GM12865 (cell line): Measurements from ENCODE around the gene APOL6.

Experiments
- DNase-seq: peaks from one replicate; pipeline ENCODE4 v3.0.0; 2010; ENCODE audit warnings: low read depth
- H3K4me3 ChIP-seq: 2 replicates; pipeline ENCODE4 v1.5.1; 2011; ENCODE audit warnings: mild to moderate bottlenecking, low read depth, low read length, control low read depth
- TF ChIP-seq, protein P1 (sequence below): IDR thresholded peaks from 2 replicates; pipeline ENCODE4 v1.5.1; 2011; ENCODE audit warnings: low read length, control low read depth, low read depth, inconsistent platforms; ENCODE audit not compliant: insufficient read depth; ENCODE audit errors: missing control alignments

Gene APOL6

DNA sequence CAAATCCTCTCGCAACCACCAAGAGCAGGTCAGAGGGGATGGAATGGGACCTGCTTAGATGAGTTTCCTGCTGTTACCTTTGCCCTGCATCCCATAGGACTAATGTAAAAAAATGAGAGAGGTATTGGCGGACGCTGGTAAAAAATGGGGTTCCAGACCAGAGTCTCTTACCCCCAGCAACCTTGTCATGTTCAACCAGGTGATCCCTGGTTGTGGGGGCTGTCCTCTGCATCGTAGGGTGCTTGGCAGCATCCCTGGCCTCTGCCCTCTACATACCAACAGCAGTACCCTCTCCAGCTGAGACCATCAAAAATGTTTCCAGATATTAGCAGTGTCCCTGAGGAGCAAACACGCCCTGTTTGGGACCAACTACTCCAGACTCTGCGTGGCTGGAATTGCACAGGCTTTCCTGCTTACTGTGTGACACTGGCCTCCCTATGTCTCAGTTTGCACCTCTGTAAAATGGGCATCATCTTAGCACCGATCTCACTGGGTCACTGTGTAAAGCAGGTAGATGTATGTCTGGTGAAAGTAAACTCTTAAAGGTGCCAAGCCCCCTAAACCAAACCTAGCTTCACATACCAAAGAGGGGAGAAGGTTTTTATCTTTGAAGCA, 1.5 kb downstream of the APOL6 start:
- DNase-seq, result no peak
- peak overlapping the region; percentile 93 for H3K4me3 ChIP-seq
- TF ChIP-seq, protein P1, sequence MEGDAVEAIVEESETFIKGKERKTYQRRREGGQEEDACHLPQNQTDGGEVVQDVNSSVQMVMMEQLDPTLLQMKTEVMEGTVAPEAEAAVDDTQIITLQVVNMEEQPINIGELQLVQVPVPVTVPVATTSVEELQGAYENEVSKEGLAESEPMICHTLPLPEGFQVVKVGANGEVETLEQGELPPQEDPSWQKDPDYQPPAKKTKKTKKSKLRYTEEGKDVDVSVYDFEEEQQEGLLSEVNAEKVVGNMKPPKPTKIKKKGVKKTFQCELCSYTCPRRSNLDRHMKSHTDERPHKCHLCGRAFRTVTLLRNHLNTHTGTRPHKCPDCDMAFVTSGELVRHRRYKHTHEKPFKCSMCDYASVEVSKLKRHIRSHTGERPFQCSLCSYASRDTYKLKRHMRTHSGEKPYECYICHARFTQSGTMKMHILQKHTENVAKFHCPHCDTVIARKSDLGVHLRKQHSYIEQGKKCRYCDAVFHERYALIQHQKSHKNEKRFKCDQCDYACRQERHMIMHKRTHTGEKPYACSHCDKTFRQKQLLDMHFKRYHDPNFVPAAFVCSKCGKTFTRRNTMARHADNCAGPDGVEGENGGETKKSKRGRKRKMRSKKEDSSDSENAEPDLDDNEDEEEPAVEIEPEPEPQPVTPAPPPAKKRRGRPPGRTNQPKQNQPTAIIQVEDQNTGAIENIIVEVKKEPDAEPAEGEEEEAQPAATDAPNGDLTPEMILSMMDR, result no peak

DNA sequence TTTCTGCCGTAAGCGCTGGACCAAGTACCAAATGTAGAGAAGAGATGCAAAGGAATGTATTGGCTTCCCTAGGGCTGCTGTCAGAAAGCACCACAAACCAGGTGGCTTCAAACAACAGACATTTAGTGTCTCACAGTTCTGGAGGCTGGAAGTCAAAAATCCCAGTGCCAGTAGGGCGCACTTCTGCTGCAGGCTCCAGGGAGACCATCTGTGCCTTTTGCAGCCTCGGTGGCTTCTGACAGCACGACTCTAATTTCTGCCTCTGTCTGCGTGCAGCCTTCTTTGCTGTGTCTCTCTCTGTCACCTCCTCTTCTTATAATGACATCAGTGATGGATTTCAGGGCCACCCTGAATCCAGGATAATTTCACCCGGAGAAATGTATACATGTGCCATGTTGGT, 2.8 kb downstream of the APOL6 start:
- no peak overlapping the region for H3K4me3 ChIP-seq
- TF ChIP-seq, protein P1, result no peak
- no peak for DNase-seq

DNA sequence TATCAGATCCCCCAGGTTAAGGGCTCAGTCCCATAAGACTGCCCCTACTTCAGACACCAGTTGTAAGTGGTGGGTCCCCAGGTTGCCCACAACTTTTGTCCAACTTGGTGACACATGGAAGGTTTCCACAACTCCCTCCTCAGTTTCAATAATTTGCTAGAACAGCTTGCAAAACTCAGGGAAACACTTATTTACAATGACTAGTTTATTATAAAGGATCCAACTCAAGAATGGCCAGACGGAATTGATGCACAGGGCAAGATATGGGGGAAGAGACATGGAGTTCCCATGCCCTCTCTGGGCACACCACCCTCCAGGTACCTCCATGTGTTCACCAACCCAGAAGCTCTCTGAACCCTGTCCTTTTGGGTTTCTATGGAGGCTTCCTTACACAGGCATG, 5.6 kb downstream of the APOL6 start:
- H3K4me3 ChIP-seq, result no peak overlapping the region
- TF ChIP-seq, protein P1, result no peak
- no peak for DNase-seq

DNA sequence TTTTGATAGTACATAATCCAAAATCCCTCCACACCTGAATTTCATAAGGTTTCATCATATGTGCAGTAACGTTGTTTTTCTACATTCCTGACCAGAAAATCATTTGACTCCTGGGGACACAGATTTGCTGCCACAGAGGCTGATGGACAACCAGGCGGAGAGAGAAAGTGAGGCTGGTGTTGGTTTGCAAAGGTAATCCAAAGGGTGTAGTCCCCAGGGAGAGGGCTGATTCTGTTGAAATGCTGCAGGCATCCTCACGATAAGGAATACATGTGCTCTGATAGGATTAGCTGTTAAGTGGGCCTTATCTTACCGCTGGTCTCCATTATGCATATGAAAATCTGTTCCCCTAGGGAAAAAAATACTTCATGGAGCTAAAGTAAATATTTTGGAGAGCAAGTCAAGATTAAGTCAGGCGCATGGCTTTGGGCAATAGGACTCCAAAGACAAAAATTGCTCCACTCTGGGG, 8.1 kb downstream of the APOL6 start:
- DNase-seq, result no peak
- TF ChIP-seq, protein P1, result no peak
- no peak overlapping the region for H3K4me3 ChIP-seq

DNA sequence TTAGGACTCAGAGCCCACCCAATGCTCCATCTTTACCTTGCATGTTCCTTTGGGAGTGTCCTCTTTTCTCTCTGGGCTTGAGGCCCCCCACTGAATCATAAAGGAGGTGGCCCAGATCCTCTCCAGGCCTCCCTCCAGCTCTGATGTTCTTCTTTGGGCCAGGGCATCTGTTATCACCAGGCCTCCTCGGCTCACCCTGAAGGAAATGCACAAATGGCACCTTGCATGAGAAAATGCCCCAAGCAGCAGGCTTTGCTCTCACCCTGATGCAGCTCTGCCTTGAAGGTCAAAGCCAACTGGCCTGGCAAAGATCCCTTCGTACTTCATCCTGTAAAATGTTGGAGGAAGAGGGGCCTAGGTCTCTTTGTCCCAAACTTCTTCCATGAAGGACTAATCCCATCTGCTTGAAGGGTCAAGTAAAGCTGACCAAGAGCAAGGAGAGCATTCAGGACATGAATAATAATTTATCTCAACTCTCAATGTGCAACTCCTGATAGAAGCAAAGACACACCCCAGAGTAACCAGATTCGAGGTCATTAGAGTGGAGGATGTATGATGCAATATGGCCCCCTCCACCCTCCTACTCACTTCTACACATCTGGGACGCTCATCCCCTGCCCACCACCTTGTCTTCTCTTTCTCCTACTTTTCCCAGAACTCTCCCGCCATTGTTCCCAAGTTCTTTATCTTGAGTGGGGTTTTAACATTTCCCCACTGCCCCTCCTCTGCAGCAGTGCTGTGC, 9.5 kb downstream of the APOL6 start:
- no peak for DNase-seq
- TF ChIP-seq, protein P1, result no peak
- no peak overlapping the region for H3K4me3 ChIP-seq

DNA sequence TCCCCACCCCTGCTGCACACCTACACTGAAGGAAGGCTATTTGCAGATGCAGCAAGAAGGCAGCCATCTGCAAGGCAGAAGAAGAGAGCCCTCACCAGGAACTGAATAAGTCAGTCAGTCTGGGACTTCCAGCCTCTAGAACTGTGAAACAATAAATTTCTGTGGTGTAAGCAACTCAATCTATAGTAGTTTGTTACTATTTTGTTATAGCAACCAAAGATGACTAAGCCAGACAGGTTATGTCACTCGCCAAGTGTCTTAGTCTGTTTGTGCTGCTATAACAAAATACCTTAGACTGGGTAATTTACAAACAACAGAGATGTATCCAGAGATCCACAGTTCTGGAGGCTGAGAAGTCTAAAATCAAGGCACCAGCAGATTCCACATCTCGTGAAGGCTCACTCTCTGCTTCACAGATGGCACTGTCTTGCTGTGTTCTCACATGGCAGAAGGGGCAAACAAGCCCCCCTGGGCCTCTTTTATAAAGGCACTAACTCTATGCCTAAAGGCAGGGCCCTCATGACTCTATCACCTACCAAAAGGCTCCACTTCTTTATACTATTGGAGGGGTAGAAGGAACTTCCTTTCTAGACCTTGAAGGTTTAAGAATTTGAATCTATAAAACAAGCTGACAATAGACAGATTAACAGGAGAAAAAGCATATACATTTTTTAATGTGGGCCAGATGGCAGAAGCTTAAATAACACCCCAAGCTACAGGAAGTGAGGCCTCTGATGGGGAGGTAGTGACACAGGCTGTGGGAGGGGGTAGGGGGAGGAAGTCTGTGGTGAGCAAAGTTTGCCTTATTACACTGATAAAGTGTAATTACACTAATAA, 12.3 kb downstream of the APOL6 start:
- TF ChIP-seq, protein P1, result no peak
- no peak for DNase-seq
- no peak overlapping the region for H3K4me3 ChIP-seq
